Stimulated activated CD4-positive, alpha-beta T cell treated with anti-CD3 and anti-CD28 coated beads, Interleukin-15, amount 100 ng/mL, for 48 hours (primary cell): ENCODE data around the gene MTMR3.

Experiments used
- DNase-seq, 2 donors: peaks; one replicate each; pipeline ENCODE4 v3.0.0-alpha.2; 2020; ENCODE audit warnings: low read depth in 2 of 2

MTMR3 gene

GRCh38 chr22:29916007-29916544 lies 33.1 kb downstream of the MTMR3 start:
- no peak for DNase-seq

DNA sequence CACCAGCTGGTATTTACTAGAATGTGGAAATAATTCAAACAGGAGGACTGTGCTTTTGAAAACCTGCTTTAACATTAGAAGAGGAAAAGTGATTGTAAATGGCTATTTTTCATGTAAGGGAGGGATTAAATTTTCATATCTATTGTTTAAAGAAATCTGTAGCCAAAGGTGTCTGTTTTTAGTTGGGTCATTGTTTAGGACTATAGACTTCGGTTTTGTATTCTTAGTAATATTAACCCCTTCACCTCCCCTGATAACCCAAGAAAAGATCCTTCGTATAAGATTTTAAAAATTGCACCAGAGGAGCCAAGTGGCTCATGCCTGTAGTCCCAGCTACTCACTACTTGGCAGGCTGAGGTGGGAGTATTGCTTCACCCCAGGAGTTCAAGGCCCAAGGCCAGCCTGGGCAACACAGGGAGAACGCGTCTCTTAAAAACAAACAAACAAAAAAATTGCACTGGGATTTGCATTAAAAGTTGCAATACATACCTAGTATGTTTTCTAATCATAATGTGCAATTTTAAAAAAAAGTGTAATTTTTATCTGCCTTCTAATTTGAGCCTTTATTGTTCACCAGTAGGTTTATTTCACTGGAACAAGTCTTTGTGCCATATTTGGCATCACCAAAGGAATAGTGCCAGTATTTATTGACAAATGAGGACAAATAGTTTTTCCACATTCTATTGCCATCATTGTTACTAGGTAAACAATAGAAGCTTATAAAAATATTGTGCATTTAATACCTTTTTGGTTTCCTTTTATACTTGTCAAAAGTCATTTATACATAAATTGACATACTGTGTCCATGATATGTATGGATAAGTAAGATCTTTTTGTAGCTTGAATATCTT lies 34.3 kb downstream of the MTMR3 start:
- DNase-seq = no peak

GRCh38 chr22:29925402-29925801 lies 42.4 kb downstream of the MTMR3 start:
- DNase-seq = no peak

- no peak for DNase-seq
Observed at GRCh38 chr22:29926057-29926456, 43.1 kb downstream of the MTMR3 start.

- no peak for DNase-seq
Observed at GRCh38 chr22:29932136-29932535, 49.2 kb downstream of the MTMR3 start.

GRCh38 chr22:29933619-29934018 lies 50.6 kb downstream of the MTMR3 start:
- no peak for DNase-seq

- no peak for DNase-seq
Observed at GRCh38 chr22:29934596-29934995, 51.6 kb downstream of the MTMR3 start.

GRCh38 chr22:29936186-29936585 lies 53.2 kb downstream of the MTMR3 start:
- DNase-seq = no peak

DNA sequence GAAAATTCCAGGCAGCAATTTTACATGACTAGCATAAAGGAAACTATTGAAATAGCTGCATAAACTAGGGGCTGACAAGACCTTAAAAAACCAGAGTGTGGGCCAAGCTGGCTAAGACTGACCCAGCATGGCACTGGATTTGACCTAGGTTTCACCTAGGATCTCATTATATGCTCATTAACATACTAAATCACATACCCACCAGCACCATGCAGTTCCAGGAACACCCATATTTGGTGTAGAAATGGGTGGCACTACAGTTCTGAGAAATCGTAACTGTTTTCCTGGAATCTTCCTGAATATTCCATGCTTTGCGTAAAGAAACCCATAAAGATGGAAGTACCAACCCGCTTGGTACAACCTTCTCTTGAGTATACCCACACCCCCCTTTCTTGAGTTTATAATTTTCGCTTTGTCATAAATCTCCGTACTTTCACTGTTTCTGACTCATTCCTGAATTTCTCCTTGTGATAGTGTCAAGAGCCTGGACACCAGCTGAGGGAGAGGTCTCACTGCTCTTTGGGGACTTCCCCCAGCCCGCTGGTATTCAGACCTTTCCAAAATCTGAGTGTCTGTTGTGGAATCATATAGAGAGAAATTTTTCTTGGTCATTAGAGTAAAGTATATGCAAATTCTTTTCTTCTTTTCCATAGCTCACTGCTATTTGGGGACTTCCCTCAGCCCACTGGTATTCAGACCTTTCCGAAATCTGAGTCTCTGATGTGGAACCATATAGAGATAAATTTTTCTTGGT lies 55.1 kb downstream of the MTMR3 start:
- DNase-seq = no peak

DNA sequence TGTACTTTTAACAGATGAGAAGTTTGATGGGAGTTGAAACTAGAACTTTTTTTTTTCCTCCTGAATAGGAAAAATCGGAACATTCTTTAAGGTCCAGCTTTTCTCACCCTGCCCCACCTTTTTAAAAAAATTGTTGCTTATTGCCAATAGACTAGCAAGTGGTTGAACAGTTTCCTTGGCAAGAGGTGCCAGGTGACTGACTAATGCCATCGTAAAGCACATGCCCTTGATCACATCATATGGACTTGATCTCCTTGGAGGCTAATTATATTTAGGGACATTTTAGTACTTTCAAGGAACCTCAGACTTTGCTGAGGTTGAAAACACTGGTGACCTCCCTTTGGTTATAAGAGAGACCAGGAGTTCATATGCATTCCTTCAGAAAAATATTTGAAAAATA lies 57.6 kb downstream of the MTMR3 start:
- DNase-seq = no peak

GRCh38 chr22:29944339-29944738 lies 61.4 kb downstream of the MTMR3 start:
- DNase-seq = no peak

DNA sequence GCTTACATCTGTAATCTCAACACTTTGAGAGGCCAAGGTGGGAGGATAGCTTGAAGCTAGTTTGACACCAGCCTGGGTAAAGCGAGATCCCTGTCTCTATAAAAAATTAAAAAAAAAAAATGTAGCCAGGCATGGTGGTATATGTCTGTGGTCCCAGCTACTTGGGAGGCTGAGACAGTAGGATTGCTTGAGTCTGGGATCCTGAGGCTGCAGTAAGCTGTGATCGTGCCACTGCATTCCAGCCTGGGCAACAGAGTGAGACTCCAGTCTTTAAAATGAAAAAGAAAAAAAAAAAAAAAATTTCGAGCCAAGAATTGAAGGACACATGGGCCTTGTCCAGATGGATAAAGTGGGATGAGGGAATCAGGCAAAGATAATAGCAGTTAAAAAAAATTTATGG lies 62.5 kb downstream of the MTMR3 start:
- DNase-seq = no peak

DNA sequence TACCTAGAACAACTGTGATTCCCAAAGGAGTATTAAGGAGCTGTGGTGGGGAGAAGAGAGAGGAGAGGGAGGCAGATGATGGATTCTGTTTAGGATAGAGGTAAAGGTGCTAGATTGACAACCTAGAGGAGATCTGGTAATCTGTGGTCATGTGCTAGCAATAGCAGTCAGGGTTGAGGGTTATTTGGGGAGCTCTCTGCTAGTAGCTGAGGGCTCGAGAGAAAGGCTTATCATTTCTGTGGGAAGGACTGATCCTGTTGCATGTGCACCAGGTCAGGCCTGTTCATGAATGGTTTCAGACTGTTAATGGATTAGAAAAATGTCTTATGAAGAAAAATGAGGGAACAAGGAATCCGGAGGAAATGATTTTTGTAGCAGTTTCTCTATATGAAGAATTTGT lies 63.2 kb downstream of the MTMR3 start:
- no peak for DNase-seq

- no peak for DNase-seq
Observed at GRCh38 chr22:29947410-29948384, 64.7 kb downstream of the MTMR3 start.

- no peak for DNase-seq
Observed at GRCh38 chr22:29948385-29948769, 65.4 kb downstream of the MTMR3 start.

- DNase-seq = no peak
Observed at GRCh38 chr22:29949872-29950271, 66.9 kb downstream of the MTMR3 start.

DNA sequence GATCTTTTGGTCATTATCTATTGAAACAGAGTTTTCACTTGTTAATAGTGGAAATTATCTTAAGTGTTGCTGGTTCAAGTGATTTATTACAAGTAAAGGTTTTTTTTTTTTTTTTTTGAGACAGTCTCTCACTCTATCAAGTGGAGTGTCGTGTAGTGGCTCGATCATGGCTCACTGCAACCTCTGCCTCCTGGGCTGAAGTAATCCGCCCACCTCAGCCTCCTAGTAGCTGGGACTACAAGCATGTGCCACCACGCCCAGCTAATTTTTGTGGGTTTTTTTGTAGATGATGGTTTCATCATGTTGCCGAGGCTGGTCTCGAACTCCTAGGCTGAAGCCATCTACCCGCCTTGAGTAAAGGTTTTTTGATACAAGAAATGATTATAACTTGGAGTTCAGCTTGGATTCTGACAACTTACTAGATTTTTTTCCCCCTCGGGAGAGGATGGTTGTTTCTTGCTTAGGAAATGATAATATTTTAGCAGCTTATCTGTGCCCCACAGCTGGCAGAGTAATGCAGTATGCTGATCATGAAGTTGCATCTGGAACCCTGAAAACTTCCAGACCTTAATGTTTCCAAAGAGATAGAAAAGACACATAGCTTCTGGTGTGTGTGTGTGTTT lies 68.9 kb downstream of the MTMR3 start:
- no peak for DNase-seq

GRCh38 chr22:29954203-29954855 lies 71.4 kb downstream of the MTMR3 start:
- DNase-seq = no peak

DNA sequence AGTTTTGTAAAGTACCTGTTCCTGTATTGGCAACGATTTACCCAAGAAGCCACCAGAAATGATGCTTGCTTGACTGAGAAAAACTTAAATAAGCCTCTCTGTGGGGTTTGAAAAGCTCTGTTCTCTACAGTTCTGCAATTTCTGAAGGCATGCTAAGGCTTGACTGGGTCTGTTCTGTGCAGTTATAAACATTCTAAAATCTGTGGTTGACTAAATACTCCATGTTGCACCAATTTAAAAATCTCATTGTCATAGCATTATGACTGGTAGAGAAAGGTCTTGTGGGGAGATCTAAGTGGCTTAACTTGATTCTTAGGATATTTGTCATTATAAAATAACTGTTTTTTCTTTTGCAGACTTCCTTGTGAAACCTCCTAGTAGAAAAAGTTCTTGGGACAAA lies 73.7 kb downstream of the MTMR3 start:
- no peak for DNase-seq

DNA sequence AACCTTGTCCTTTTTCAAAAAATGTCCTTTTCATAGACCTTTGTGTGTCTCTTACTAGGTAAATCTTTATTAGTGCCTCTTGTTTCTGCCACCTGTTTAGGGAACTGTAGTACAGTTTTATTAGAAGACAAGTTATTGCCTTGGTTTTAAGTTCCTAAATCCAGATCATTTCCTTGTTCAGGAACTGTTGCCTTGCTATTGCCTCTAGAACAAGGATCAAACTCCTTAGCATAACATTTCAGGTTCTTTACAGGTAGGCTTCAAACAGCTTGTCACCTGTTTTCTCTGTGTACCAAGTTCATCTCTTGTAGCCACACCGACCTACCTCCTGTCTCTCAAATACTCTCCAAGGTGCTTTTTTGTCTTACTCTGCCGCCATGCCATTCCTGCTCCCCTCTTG lies 75.2 kb downstream of the MTMR3 start:
- DNase-seq = no peak

DNA sequence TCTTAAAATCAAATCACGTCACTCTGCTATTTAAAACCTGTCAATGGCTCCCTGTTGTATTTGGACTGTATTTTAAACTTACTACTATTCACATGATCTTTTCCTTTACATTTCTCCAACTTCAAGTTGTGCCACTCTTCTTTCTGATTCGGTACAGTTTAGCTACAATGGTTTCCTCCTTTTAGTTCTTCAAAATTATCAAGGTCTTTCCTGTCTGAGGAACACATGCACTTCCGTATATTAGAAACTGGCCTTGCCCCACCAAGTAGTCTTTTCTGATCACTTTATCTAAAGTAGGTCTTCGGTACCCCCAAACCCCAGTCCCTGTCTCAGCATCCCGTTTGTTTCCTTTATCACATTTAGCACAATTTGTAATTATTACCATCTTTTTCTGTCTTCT lies 81.8 kb downstream of the MTMR3 start:
- DNase-seq = no peak
